HG03442 (cell line): ENCODE results near the gene RYR1.
"Not testable (repeated sequence)": the region's sequence is repeated elsewhere in the genome, so short reads cannot be mapped to it uniquely, and the experiment has no call there.

Source experiments
- ATAC-seq: cut with Tn5 transposase; IDR thresholded peaks from one replicate; pipeline ENCODE4 v1.9.1; 2021; ENCODE audit warnings: mild to moderate bottlenecking, moderate library complexity; ENCODE audit not compliant: unreplicated experiment

Gene RYR1

DNA sequence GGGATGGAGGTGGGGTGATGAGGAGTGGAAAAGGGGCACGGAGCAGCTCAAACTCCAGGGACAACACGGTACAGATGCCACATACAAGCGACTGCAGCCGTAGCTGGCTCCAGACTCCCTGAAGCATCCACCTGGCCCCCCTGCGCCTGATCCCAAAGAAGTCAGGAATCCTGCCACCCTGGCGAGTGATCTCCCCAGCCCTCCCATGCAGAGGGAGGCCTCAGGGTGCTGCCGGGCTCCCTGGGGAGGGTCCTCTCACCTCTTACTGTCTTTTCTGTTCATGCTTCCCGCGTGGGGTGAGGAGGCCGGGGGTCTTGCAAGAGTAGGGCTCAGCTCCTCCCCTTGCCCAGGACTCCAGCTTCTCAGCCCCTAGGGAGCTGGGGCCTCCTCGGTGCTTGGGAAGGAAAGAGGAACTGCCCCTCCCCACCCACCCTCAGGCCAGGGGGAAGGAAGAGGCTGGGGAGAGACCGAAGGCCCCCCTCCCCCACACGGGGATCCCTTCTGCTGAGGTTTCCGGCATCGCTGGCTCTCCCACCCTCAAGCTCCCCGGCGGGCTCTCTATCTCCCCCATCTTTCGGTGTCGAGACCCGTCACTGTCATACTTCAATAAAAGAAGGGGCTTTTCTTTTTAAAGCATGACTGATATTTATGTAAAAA is 7.6 kb upstream of the RYR1 start, which contains the start of gene RASGRP4:
TSS of gene RASGRP4 (minus strand) at position 410 of the 657 bp plus-strand sequence. CDS start at position 282, 128 bp downstream.
- no peak for ATAC-seq

DNA sequence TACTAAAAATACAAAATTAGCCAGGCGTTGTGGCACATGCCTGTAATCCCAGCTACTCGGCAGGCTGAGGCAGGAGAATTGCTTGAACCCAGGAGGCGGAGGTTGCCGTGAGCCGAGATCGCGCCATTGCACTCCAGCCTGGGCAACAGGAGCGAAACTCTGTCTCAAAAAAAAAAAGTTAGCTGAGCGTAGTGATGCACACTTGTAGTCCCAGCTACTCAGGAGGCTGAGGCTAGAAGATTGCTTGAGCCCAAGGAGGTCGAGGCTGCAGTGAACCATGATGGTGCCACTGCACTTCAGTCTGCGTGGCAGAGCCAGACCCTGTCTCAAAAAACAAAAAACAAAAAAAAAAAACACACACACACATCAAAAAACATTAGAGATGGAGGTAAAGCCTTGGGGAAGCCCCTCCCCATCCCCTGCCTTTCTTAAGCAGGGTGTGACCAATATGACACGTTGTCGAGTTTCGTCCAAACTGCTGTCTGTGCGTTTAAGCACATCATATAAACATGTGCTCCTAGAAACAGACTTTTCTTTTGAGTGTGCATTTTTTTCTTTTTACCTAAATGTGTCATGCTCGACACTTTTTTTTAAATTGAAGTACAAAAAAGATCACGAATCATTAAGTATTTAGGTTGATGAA is 6.3 kb upstream of the RYR1 start:
- ATAC-seq, result not testable (repeated sequence)

GRCh38 chr19:38429055-38429810 is 4.3 kb upstream of the RYR1 start:
- no peak for ATAC-seq

- no peak for ATAC-seq
Observed at GRCh38 chr19:38429811-38430156, 3.7 kb upstream of the RYR1 start.

- no peak for ATAC-seq
Observed at GRCh38 chr19:38430931-38431330, 2.6 kb upstream of the RYR1 start.

- ATAC-seq, result no peak
Observed at GRCh38 chr19:38434549-38435051, 1.1 kb downstream of the RYR1 start.

GRCh38 chr19:38437295-38437694 is 3.8 kb downstream of the RYR1 start:
- no peak for ATAC-seq

- no peak for ATAC-seq
Observed at GRCh38 chr19:38437917-38438316, 4.4 kb downstream of the RYR1 start.

- ATAC-seq, result no peak
Observed at GRCh38 chr19:38440592-38440991, 7.1 kb downstream of the RYR1 start.

- ATAC-seq, result no peak
Observed at GRCh38 chr19:38441657-38442348, 8.3 kb downstream of the RYR1 start.

DNA sequence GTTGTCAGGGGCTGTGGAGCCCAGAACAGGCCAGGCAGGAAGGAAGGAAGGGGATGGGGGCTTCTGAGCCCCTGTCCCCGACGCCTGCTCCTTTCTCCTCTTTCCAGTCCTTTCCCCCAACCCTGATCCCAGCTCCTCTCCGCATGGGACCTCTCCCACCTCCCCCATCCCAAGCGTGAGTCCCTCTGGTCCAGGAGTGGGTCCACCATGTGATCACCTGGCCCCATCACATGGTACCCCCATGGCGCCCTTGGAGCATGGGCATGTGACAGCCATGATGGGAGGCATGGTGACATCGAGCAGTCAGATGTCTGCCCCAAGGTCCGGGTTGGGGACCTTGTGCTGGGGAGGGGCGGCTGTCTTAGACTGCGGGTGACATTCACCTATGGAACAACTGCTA is 9.2 kb downstream of the RYR1 start:
- no peak for ATAC-seq

- ATAC-seq, result no peak
Observed at GRCh38 chr19:38443458-38443999, 10.0 kb downstream of the RYR1 start.

GRCh38 chr19:38444026-38444425 is 10.5 kb downstream of the RYR1 start:
- no peak for ATAC-seq

GRCh38 chr19:38445362-38445761 is 11.9 kb downstream of the RYR1 start:
- no peak for ATAC-seq

DNA sequence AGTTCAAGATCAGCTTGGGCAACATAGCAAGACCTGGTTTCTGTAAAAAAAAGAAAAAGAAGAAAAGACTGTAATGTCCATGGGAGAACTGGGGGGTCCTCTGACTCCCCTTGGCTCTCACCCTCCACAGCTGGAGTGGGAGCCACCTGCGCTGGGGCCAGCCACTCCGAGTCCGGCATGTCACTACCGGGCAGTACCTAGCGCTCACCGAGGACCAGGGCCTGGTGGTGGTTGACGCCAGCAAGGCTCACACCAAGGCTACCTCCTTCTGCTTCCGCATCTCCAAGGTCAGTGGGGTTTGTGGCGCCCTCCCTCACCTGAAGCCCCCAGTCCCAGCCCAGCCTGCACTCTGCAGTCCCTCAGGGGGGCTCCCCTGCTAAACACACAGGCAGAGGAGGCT is 14.7 kb downstream of the RYR1 start:
- ATAC-seq, result no peak

DNA sequence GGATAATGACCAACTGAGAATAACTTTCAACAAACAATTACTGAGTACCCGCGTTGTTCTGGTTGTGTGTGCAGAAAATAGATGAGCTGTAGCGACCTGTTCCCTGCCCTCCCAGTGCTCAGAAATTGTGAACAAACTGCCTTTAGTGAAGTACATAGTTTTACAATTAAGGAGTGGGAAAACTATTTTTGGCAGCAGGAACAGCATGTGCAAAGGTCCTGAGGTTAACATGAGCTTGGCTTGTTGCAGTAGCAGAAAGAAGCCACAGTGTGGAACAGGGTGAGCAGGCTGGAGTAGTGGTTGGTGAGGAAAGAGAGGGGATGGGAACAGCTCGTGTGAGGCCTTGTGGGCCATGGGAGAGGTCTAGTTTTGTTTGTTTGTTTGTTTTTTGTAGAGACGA is 16.0 kb downstream of the RYR1 start:
- ATAC-seq, result no peak

- ATAC-seq, result no peak
Observed at GRCh38 chr19:38451036-38451435, 17.5 kb downstream of the RYR1 start.

GRCh38 chr19:38451629-38452028 is 18.1 kb downstream of the RYR1 start:
- ATAC-seq, result no peak

DNA sequence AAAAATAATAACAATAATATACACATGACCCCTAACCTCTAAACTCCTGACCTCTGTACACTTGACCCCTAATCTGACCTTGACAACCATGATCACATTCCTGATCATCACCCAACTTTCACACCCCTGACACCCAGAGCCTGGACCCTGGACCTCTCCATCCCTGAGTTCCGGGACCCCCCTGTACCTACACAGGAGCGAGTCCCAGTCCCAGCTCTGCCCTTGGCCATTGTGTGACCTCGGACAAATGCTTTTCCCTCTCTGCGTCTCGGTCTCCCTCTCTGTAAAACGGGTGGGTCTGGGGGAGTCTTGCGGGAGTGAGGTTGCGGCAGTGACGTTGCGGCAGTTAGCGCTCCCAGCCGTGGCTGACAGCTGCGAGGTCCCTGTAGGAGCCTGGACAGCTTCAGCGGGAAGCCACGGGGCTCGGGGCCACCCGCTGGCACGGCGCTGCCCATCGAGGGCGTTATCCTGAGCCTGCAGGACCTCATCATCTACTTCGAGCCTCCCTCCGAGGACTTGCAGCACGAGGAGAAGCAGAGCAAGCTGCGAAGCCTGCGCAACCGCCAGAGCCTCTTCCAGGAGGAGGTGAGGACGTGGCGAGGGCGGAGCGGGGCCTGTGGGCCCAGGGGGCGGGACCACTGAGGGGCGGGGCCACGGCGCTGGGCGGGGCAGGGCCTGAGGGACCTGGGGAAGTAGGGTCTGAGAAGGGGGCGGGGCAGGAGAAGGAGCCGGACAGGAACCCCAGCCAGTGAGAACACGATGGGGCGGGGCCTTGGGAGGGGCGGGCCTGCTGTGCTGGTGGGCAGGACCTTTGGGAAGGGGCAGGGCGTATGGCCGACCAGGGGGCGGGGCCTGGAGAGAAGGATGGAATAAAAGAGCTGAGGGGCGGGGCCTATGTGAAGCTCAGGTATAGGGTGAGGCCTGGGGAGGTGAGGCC is 19.2 kb downstream of the RYR1 start:
- no peak for ATAC-seq

- ATAC-seq, result no peak
Observed at GRCh38 chr19:38453596-38453995, 20.1 kb downstream of the RYR1 start.
